ENCODE data around the gene DOCK10. TPM values are rescaled to one million over a fixed set of nuclear protein-coding genes. Genes with fewer than 3 reads are reported as not detected.

The DOCK10 gene
- total and polyA plus RNA-seq, 7 donors = 3.0 to 11.4 (median 5.4) TPM

DNA sequence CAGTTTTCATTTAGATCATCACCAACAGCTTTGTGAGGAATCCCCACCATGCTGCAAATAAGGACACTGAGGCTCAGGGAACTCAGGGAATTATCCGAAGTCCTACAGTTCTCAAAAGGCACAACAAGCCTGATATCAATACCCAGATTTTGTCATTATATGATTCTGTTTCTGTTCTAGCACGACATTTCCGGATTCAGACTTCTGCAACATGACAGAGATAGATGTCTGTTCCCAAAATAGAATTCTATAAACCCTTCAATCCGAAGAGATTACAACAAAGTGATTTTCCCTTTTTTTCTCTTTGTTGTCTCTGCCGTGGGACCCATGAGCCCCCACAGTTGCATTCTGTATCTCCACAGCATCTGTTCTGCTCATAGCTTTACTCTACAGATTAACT is 72.0 kb downstream of the DOCK10 start:
- TF ChIP-seq POLR2A (IDR thresholded peaks at IDR 0.05) (no peak), CTCF (IDR thresholded peaks at IDR 0.05) (no peak), POLR2AphosphoS5 (IDR thresholded peaks at IDR 0.05) (no peak), EP300 (IDR thresholded peaks at IDR 0.05) (no peak)
- H3K27me3 ChIP-seq = no peaks in the 10 kb centered on the region
- H3K36me3 ChIP-seq = no peaks in the 10 kb centered on the region
- no peak overlapping the region for H3K4me3 ChIP-seq
- H3K27ac ChIP-seq = no peak overlapping the region
- no peak for DNase-seq
- intact Hi-C loops (cut with DNase I) = no loop called here
- WGBS, 2 donors = 69 to 71% methylated on average over 5 of the region's 5 CpGs
- H3K9me3 ChIP-seq = no peaks in the 10 kb centered on the region
- H3K4me1 ChIP-seq = no peaks in the 10 kb centered on the region

- H3K36me3 ChIP-seq = no peaks in the 10 kb centered on the region
- no peak for DNase-seq
- intact Hi-C loops (cut with DNase I) = no loop called here
- H3K27me3 ChIP-seq = no peaks in the 10 kb centered on the region
- WGBS, 2 donors = 62 to 69% methylated on average over 4 of the region's 4 CpGs
- H3K4me3 ChIP-seq = no peak overlapping the region
- no peak for TF ChIP-seq CTCF (IDR thresholded peaks at IDR 0.05)
- TF ChIP-seq EP300 (IDR thresholded peaks at IDR 0.05) = no peak
- no peak for TF ChIP-seq POLR2A (IDR thresholded peaks at IDR 0.05)
- no peak for TF ChIP-seq POLR2AphosphoS5 (IDR thresholded peaks at IDR 0.05)
- no peak overlapping the region for H3K27ac ChIP-seq
- H3K9me3 ChIP-seq = no peaks in the 10 kb centered on the region
- H3K4me1 ChIP-seq = no peaks in the 10 kb centered on the region
Measured at GRCh38 chr2:224969633-224970260, 72.5 kb downstream of the DOCK10 start.

DNA sequence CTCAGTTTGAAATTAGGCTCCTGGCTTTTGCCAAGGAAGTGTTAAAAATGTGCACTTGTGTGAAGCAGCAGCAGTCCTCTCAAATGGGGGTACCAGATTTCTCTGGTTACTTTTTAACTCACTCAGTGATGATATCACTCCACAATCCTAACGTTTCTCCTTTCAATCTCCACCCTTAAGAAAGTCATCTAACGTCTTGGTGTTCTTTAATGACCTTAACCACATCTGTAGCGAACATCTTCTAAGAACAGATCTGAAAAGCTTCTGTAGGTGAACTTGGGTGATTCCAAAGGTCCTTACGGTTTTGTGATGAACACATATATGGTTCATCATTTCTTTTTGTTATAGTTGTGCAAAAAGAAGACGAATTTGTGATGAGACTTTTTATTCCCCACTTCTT is 73.2 kb downstream of the DOCK10 start:
- intact Hi-C loops (cut with DNase I) = no loop called here
- H3K27ac ChIP-seq = no peak overlapping the region
- H3K9me3 ChIP-seq = no peaks in the 10 kb centered on the region
- 50 to 64% methylated on average over 5 of the region's 5 CpGs for WGBS, 2 donors
- no peaks in the 10 kb centered on the region for H3K27me3 ChIP-seq
- TF ChIP-seq EP300 (IDR thresholded peaks at IDR 0.05) (no peak), POLR2A (IDR thresholded peaks at IDR 0.05) (no peak), CTCF (IDR thresholded peaks at IDR 0.05) (no peak), POLR2AphosphoS5 (IDR thresholded peaks at IDR 0.05) (no peak)
- H3K4me1 ChIP-seq = no peaks in the 10 kb centered on the region
- no peaks in the 10 kb centered on the region for H3K36me3 ChIP-seq
- DNase-seq = no peak
- H3K4me3 ChIP-seq = no peak overlapping the region

GRCh38 chr2:224968051-224968450 is 74.2 kb downstream of the DOCK10 start:
- no peak overlapping the region for H3K4me3 ChIP-seq
- no peak overlapping the region for H3K27ac ChIP-seq
- no peaks in the 10 kb centered on the region for H3K36me3 ChIP-seq
- no peak for DNase-seq
- no peaks in the 10 kb centered on the region for H3K4me1 ChIP-seq
- H3K9me3 ChIP-seq = no peaks in the 10 kb centered on the region
- no peak for TF ChIP-seq CTCF (IDR thresholded peaks at IDR 0.05)
- TF ChIP-seq POLR2A (IDR thresholded peaks at IDR 0.05) = no peak
- no peak for TF ChIP-seq POLR2AphosphoS5 (IDR thresholded peaks at IDR 0.05)
- TF ChIP-seq EP300 (IDR thresholded peaks at IDR 0.05) = no peak
- 69 to 93% methylated on average over 4 of the region's 4 CpGs for WGBS, 2 donors
- H3K27me3 ChIP-seq = no peaks in the 10 kb centered on the region
- intact Hi-C loops (cut with DNase I) = no loop called here

GRCh38 chr2:224966613-224967012 is 75.7 kb downstream of the DOCK10 start:
- no peak overlapping the region for H3K4me3 ChIP-seq
- WGBS, 2 donors = 32 to 71% methylated on average over 2 of the region's 2 CpGs

More at GRCh38 chr2:224966613-224967012, 75.7 kb downstream of the DOCK10 start:
- DNase-seq = no peak
- no peaks in the 10 kb centered on the region for H3K4me1 ChIP-seq
- intact Hi-C loops (cut with DNase I) = no loop called here
- no peaks in the 10 kb centered on the region for H3K36me3 ChIP-seq
- H3K27ac ChIP-seq = no peak overlapping the region
- H3K27me3 ChIP-seq = no peaks in the 10 kb centered on the region
- H3K9me3 ChIP-seq = no peaks in the 10 kb centered on the region
- TF ChIP-seq CTCF (IDR thresholded peaks at IDR 0.05) (no peak), EP300 (IDR thresholded peaks at IDR 0.05) (no peak), POLR2AphosphoS5 (IDR thresholded peaks at IDR 0.05) (no peak), POLR2A (IDR thresholded peaks at IDR 0.05) (no peak)

All from sigmoid colon (tissue), 7 donors.